Neural cell (in vitro differentiated cells): ENCODE data around the gene CDH4.

ENCODE experiments used
- CTCF ChIP-seq: fragments of 450-650 bp; IDR thresholded peaks from 2 replicates; pipeline ENCODE4 v1.5.1; 2014; ENCODE audit warnings: antibody characterized with exemption, mild to moderate bottlenecking, moderate library complexity; ENCODE audit not compliant: poor library complexity, severe bottlenecking
- EP300 ChIP-seq: fragments of 450-650 bp; conservative IDR thresholded peaks from 2 replicates; pipeline ENCODE4 v1.6.1; 2014; ENCODE audit warnings: antibody characterized with exemption, mild to moderate bottlenecking, moderate library complexity; ENCODE audit not compliant: poor library complexity, severe bottlenecking
- EZH2 ChIP-seq: fragments of 200-600, 300-800 bp; shearing (Covaris generic), sonication (generic); IDR thresholded peaks from 2 replicates; pipeline ENCODE4 v1.6.1; 2014; ENCODE audit warnings: antibody characterized with exemption, low read length, borderline replicate concordance, mild to moderate bottlenecking; ENCODE audit not compliant: insufficient read depth, poor library complexity, severe bottlenecking
- MXI1 ChIP-seq: fragments of 450-650 bp; conservative IDR thresholded peaks from 2 replicates; pipeline ENCODE4 v1.6.1; 2014; ENCODE audit warnings: antibody characterized with exemption, mild to moderate bottlenecking; ENCODE audit not compliant: poor library complexity, severe bottlenecking
- POLR2AphosphoS5 ChIP-seq: IDR thresholded peaks from 2 replicates; pipeline ENCODE4 v1.6.1; 2012
- RAD21 ChIP-seq: fragments of 450-650 bp; conservative IDR thresholded peaks from 2 replicates; pipeline ENCODE4 v1.6.1; 2014; ENCODE audit warnings: antibody characterized with exemption, mild to moderate bottlenecking, moderate library complexity
- REST ChIP-seq: IDR thresholded peaks from 2 replicates; pipeline ENCODE4 v1.6.1; 2012; ENCODE audit warnings: borderline replicate concordance
- SMC3 ChIP-seq: fragments of 450-650 bp; conservative IDR thresholded peaks from 2 replicates; pipeline ENCODE4 v1.6.1; 2014; ENCODE audit warnings: antibody characterized with exemption, mild to moderate bottlenecking, moderate library complexity; ENCODE audit not compliant: poor library complexity
- TAF1 ChIP-seq: IDR thresholded peaks from 2 replicates; pipeline ENCODE4 v1.6.1; 2012; ENCODE audit warnings: low read depth

- TF ChIP-seq CTCF (no peak), EZH2 (no peak), REST (no peak), MXI1 (no peak), RAD21 (no peak), EP300 (no peak), TAF1 (no peak), POLR2AphosphoS5 (no peak), SMC3 (no peak)
These were observed 256.4 kb downstream of the CDH4 start for GRCh38 chr20:61508301-61509096.
